MM.1S (cell line): Measurements from ENCODE around the gene PCBP4.

Source experiments
- CTCF ChIP-seq: fragments of 300-600 bp; sonication (generic); IDR thresholded peaks from 2 replicates; pipeline ENCODE4 v1.5.1; 2016; ENCODE audit warnings: antibody characterized with exemption, low read length, mixed read lengths
- EZH2 ChIP-seq: fragments of 300-600 bp; sonication (generic); optimal IDR thresholded peaks from 2 replicates; pipeline ENCODE3; 2017; ENCODE audit warnings: low read depth, mild to moderate bottlenecking, antibody characterized with exemption, low read length, mixed read lengths

GRCh38 chr3:51984269-51984647, 17.0 kb upstream of the PCBP4 start:
- TF ChIP-seq CTCF = no peak
- no peak for TF ChIP-seq EZH2
